HEK293 (cell line): ENCODE measurements around the gene OR5K4.

Experiments
- PRDM1 ChIP-seq: fragments of 450-650 bp; formaldehyde crosslinking; IDR thresholded peaks from 2 replicates; pipeline ENCODE4; 2016; ENCODE audit warnings: missing biosample characterization, missing genetic modification characterization
- YY1 ChIP-seq: fragments of 450-650 bp; formaldehyde crosslinking; IDR thresholded peaks from 2 replicates; pipeline ENCODE4 v1.5.1; 2018; ENCODE audit warnings: missing biosample characterization, missing genetic modification characterization
- ZBTB8A ChIP-seq: fragments of 450-650 bp; formaldehyde crosslinking; IDR thresholded peaks from 2 replicates; pipeline ENCODE4 v1.5.1; 2016; ENCODE audit warnings: missing biosample characterization, missing genetic modification characterization
- ZIC2 ChIP-seq: fragments of 450-650 bp; formaldehyde crosslinking; IDR thresholded peaks from 2 replicates; pipeline ENCODE4 v1.5.1; 2016; ENCODE audit warnings: missing biosample characterization, missing genetic modification characterization
- ZNF138 ChIP-seq: fragments of 450-650 bp; formaldehyde crosslinking; IDR thresholded peaks from 2 replicates; pipeline ENCODE4 v1.5.1; 2016; ENCODE audit warnings: missing biosample characterization, missing genetic modification characterization, borderline replicate concordance
- ZNF2 ChIP-seq: fragments of 450-650 bp; formaldehyde crosslinking; IDR thresholded peaks from 2 replicates; pipeline ENCODE4 v1.5.1; 2016; ENCODE audit warnings: missing biosample characterization, missing genetic modification characterization
- ZNF248 ChIP-seq: fragments of 450-650 bp; formaldehyde crosslinking; IDR thresholded peaks from 2 replicates; pipeline ENCODE4 v1.5.1; 2017; ENCODE audit warnings: missing biosample characterization, missing genetic modification characterization
- ZNF366 ChIP-seq: fragments of 450-650 bp; formaldehyde crosslinking; conservative IDR thresholded peaks from 2 replicates; pipeline ENCODE4 v1.5.1; 2016; ENCODE audit warnings: missing biosample characterization, missing genetic modification characterization
- TF ChIP-seq, protein P1 (sequence below): fragments of 450-650 bp; formaldehyde crosslinking; IDR thresholded peaks from 2 replicates; pipeline ENCODE4 v1.5.1; 2016; ENCODE audit warnings: missing biosample characterization, missing genetic modification characterization
- TF ChIP-seq, protein P2 (sequence below): fragments of 450-650 bp; IDR thresholded peaks from 2 replicates; pipeline ENCODE4 v1.5.1; 2018; ENCODE audit warnings: missing biosample characterization, missing genetic modification characterization
- TF ChIP-seq, protein P3 (sequence below): fragments of 450-650 bp; formaldehyde crosslinking; IDR thresholded peaks from 2 replicates; pipeline ENCODE4 v1.5.1; 2017; ENCODE audit warnings: missing biosample characterization, missing genetic modification characterization

DNA sequence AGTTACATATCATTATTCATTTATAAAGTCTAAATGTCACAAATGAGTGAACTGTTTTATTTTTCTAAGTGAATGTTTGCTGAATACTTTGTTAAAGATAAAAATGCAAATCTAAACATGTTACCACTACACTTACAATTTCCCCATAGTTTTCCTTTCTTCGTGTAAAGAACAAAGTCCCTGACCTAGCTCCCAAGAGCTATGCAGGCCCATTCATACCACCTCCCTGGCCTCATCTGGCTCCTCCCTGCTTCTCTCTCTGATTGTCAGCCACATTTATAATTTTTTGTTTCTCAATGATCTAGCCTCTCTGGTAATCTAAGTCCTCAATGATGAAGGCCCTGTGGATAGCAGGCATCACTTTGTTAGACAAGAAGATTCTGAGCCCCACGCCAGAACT, 31.0 kb upstream of the OR5K4 start:
- TF ChIP-seq, protein P1, sequence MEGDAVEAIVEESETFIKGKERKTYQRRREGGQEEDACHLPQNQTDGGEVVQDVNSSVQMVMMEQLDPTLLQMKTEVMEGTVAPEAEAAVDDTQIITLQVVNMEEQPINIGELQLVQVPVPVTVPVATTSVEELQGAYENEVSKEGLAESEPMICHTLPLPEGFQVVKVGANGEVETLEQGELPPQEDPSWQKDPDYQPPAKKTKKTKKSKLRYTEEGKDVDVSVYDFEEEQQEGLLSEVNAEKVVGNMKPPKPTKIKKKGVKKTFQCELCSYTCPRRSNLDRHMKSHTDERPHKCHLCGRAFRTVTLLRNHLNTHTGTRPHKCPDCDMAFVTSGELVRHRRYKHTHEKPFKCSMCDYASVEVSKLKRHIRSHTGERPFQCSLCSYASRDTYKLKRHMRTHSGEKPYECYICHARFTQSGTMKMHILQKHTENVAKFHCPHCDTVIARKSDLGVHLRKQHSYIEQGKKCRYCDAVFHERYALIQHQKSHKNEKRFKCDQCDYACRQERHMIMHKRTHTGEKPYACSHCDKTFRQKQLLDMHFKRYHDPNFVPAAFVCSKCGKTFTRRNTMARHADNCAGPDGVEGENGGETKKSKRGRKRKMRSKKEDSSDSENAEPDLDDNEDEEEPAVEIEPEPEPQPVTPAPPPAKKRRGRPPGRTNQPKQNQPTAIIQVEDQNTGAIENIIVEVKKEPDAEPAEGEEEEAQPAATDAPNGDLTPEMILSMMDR: no peak
- TF ChIP-seq ZNF366 (tag by site-specific recombination): no peak
- TF ChIP-seq ZBTB8A (tag by site-specific recombination): no peak
- TF ChIP-seq, protein P2, sequence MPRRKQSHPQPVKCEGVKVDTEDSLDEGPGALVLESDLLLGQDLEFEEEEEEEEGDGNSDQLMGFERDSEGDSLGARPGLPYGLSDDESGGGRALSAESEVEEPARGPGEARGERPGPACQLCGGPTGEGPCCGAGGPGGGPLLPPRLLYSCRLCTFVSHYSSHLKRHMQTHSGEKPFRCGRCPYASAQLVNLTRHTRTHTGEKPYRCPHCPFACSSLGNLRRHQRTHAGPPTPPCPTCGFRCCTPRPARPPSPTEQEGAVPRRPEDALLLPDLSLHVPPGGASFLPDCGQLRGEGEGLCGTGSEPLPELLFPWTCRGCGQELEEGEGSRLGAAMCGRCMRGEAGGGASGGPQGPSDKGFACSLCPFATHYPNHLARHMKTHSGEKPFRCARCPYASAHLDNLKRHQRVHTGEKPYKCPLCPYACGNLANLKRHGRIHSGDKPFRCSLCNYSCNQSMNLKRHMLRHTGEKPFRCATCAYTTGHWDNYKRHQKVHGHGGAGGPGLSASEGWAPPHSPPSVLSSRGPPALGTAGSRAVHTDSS (tag by site-specific recombination): no peak
- TF ChIP-seq, protein P3, sequence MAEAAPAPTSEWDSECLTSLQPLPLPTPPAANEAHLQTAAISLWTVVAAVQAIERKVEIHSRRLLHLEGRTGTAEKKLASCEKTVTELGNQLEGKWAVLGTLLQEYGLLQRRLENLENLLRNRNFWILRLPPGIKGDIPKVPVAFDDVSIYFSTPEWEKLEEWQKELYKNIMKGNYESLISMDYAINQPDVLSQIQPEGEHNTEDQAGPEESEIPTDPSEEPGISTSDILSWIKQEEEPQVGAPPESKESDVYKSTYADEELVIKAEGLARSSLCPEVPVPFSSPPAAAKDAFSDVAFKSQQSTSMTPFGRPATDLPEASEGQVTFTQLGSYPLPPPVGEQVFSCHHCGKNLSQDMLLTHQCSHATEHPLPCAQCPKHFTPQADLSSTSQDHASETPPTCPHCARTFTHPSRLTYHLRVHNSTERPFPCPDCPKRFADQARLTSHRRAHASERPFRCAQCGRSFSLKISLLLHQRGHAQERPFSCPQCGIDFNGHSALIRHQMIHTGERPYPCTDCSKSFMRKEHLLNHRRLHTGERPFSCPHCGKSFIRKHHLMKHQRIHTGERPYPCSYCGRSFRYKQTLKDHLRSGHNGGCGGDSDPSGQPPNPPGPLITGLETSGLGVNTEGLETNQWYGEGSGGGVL (tag by site-specific recombination): no peak
- TF ChIP-seq ZNF138 (tag by site-specific recombination): no peak
- no peak for TF ChIP-seq ZNF248
- no peak for TF ChIP-seq YY1
- TF ChIP-seq PRDM1 (tag by site-specific recombination): no peak
- no peak for TF ChIP-seq ZIC2 (tag by site-specific recombination)
- TF ChIP-seq ZNF2 (tag by site-specific recombination): no peak
